Cardiac muscle cell (in vitro differentiated cells and primary cell): ENCODE measurements around the gene KLHL12. TPM values are rescaled to one million over a fixed set of nuclear protein-coding genes. Genes with fewer than 3 reads are reported as not detected.
"Not testable (repeated sequence)": the region's sequence is repeated elsewhere in the genome, so short reads cannot be mapped to it uniquely, and the experiment has no call there.

Experiments
- DNase-seq, 2 donors: peaks; one replicate each; pipeline versions ENCODE4 v3.0.0 to v3.0.0-alpha.2; 2010 to 2017; ENCODE audit warnings: low read depth in 1 of 2, low spot score in 1 of 2
- H3K27ac ChIP-seq: fragments of 200-600 bp; sonication (generic); 2 replicates; pipeline ENCODE4 v1.5.1; 2016
- H3K27me3 ChIP-seq: fragments of 200-600 bp; sonication (generic); 2 replicates; pipeline ENCODE4 v1.6.0; 2016; ENCODE audit warnings: control low read depth
- H3K36me3 ChIP-seq: fragments of 200-600 bp; sonication (generic); 2 replicates; pipeline ENCODE4 v1.5.1; 2016; ENCODE audit warnings: control low read depth
- H3K4me1 ChIP-seq: fragments of 200-600 bp; sonication (generic); 2 replicates; pipeline ENCODE4 v1.8.1; 2017; ENCODE audit warnings: low read depth, mild to moderate bottlenecking, mixed run types
- H3K4me3 ChIP-seq: fragments of 200-600 bp; sonication (generic); 2 replicates; pipeline ENCODE4 v1.5.1; 2016; ENCODE audit warnings: mild to moderate bottlenecking
- H3K9me3 ChIP-seq: fragments of 200-600 bp; sonication (generic); 2 replicates; pipeline ENCODE4 v1.5.1; 2017; ENCODE audit warnings: low read depth, mild to moderate bottlenecking, control low read depth
- CTCF ChIP-seq: IDR thresholded peaks from 2 replicates; pipeline ENCODE4 v1.5.1; 2012; ENCODE audit warnings: low read depth, mild to moderate bottlenecking, low read length
- polyA plus RNA-seq: library from polyadenylated mRNA; unstranded; fragments of >200 nt; fragmentation: Nextera tagmentation; extraction: Ambion mirVana; gene quantifications from 2 replicates; pipeline ENCODE4 v1.2.1, GENCODE V29; 2016
- total RNA-seq: library from RNA; depleted of rRNA; stranded (reverse); fragments of >200 nt; gene quantifications from 2 replicates; pipeline ENCODE4 v1.2.3, GENCODE V29; 2016

Gene KLHL12
- total and polyA plus RNA-seq, 2 experiments from 2014 or later: 24.4 to 42.0 TPM

- Histone ChIP-seq H3K4me1 (no peaks in the 10 kb centered on the region), H3K27ac (no peak overlapping the region), H3K36me3 (peaks cover 53% of the 10 kb centered on the region), H3K9me3 (no peaks in the 10 kb centered on the region), H3K4me3 (no peak overlapping the region), H3K27me3 (no peaks in the 10 kb centered on the region)
- TF ChIP-seq CTCF: no peak
- no peak for DNase-seq
Measured at GRCh38 chr1:202919615-202920014, 7.4 kb downstream of the KLHL12 start.

GRCh38 chr1:202915146-202915545, 11.9 kb downstream of the KLHL12 start:
- no peak for TF ChIP-seq CTCF
- Histone ChIP-seq H3K36me3 (peaks cover 58% of the 10 kb centered on the region), H3K27ac (no peak overlapping the region), H3K4me1 (no peaks in the 10 kb centered on the region), H3K9me3 (no peaks in the 10 kb centered on the region), H3K4me3 (no peak overlapping the region), H3K27me3 (no peaks in the 10 kb centered on the region)
- DNase-seq: no peak

DNA sequence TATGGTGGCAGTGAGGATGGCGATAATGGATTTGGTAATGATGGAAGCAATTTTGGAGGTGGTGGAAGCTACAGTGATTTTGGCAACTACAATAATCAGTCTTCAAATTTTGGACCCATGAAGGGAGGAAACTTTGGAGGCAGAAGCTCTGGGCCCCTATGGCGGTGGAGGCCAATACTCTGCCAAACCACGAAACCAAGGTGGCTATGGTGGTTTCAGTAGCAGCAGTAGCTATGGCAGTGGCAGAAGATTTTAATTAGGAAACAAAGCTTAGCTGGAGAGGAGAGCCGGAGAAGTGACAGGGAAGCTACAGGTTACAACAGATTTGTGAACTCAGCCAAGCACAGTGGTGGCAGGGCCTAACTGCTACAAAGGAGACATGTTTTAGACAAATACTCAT, 14.6 kb downstream of the KLHL12 start:
- not testable (repeated sequence) for H3K9me3 ChIP-seq, H3K4me3 ChIP-seq, H3K4me1 ChIP-seq, DNase-seq, H3K27ac ChIP-seq, H3K27me3 ChIP-seq
- H3K36me3 ChIP-seq: peaks cover 60% of the 10 kb centered on the region

- Histone ChIP-seq H3K9me3 (no peaks in the 10 kb centered on the region), H3K27ac (no peak overlapping the region), H3K36me3 (peaks cover 46% of the 10 kb centered on the region), H3K4me3 (no peak overlapping the region), H3K4me1 (peaks cover 11% of the 10 kb centered on the region), H3K27me3 (no peaks in the 10 kb centered on the region)
- no peak for TF ChIP-seq CTCF
- no peak for DNase-seq
Measured at GRCh38 chr1:202909494-202909893, 17.5 kb downstream of the KLHL12 start.

- no peak for DNase-seq
- H3K27ac ChIP-seq: no peak overlapping the region
- no peaks in the 10 kb centered on the region for H3K9me3 ChIP-seq
- no peaks in the 10 kb centered on the region for H3K27me3 ChIP-seq
- no peak for TF ChIP-seq CTCF
- no peak overlapping the region for H3K4me3 ChIP-seq
- peaks cover 41% of the 10 kb centered on the region for H3K36me3 ChIP-seq
- H3K4me1 ChIP-seq: peaks cover 15% of the 10 kb centered on the region
Measured at GRCh38 chr1:202908998-202909397, 18.0 kb downstream of the KLHL12 start.

GRCh38 chr1:202905331-202905730, 21.7 kb downstream of the KLHL12 start:
- peaks cover 41% of the 10 kb centered on the region for H3K36me3 ChIP-seq
- TF ChIP-seq CTCF: no peak
- peaks cover 15% of the 10 kb centered on the region for H3K4me1 ChIP-seq
- no peak overlapping the region for H3K4me3 ChIP-seq
- DNase-seq: no peak
- H3K27ac ChIP-seq: peak overlapping the region; percentile 80
- no peaks in the 10 kb centered on the region for H3K27me3 ChIP-seq
- no peaks in the 10 kb centered on the region for H3K9me3 ChIP-seq

- Histone ChIP-seq H3K4me1 (peaks cover 15% of the 10 kb centered on the region), H3K27ac (peak overlapping the region; percentile 80), H3K36me3 (peaks cover 41% of the 10 kb centered on the region)
- not testable (repeated sequence) for H3K27me3 ChIP-seq, H3K9me3 ChIP-seq, DNase-seq, H3K4me3 ChIP-seq
Measured at GRCh38 chr1:202903808-202904207, 23.2 kb downstream of the KLHL12 start.
